Fibroblast of peridontal ligament (primary cell): ENCODE results near the gene LRIF1.
"Not testable (repeated sequence)": the region's sequence is repeated elsewhere in the genome, so short reads cannot be mapped to it uniquely, and the experiment has no call there.

Source experiments
- DNase-seq: peaks from one replicate; pipeline ENCODE4 v3.0.0-alpha.2; 2010; ENCODE audit errors: extremely low read depth

The LRIF1 gene

DNA sequence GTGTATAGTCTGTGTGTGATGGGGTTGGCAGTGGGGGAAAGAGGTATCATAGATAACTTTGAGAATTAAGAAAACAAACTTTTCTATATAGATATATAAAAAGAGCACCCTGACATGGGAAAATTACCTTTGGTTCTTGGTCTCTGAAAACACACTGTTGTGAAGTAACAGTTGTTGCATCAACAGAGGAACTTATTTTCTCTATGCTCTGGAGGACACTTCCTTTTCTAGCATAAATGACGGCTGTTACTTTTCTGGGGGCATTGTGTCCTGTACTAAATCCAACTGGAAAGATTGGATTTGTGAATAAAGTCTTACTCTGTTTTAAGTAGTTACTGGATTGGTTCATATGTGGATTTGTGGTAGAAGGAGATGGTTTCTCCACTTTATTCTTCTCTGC is 12.6 kb downstream of the LRIF1 start:
- DNase-seq: no peak

GRCh38 chr1:110948038-110948810 is 15.5 kb downstream of the LRIF1 start:
- DNase-seq: peak; percentile 5

DNA sequence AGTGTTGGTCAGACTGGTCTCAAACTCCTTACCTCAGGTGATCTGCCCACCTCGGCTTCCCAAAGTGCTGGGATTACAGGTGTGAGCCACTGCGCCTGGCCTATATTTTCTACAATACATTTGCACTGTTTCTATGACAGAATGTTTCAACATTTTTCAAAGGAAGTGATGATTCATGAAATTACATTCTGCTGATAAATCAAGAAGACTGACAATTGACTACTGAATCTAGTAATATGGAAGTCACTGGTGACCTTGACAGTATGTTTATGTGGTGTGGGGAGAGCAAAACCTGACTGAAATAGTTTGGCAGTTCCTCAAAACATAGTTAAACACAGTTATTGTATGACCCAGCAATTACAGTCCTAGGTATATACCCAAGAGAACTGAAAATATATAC is 18.1 kb downstream of the LRIF1 start:
- no peak for DNase-seq

DNA sequence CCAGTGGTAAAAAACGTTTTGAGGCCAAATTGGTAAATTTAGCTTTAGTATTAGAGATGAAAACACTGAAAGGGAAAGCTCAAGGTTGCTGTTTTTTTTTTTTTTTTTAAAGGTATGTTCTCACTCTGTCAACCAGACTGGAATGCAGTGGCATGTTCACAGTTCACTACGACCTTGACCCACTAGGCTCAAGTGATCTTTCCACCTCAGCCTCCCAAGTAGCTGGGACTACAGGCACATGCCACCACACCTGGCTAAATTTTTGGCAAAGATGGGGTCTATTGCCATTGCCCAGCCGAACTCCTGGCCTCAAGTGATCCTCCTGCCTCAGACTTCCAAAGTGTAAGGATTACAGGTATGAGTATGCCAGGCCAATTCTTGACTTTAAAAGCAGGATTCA is 18.9 kb downstream of the LRIF1 start:
- DNase-seq: no peak

DNA sequence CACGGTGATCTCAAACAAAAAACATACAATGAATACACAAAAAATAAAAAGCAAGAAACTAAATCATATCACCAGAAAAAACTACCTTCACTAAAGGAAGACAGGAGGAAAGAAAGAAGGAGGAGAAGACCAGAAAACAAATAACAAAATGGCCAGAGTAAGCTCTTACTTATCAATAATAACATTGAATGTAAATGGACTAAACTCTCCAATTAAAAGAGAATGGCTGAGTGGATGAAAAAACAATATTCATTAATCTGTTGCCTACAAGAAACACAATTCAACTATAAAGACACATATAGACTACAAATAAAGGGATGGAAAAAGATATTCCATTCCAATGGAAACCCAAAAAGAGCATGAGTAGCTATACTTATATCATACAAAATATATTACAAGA is 27.2 kb downstream of the LRIF1 start:
- DNase-seq: no peak

- DNase-seq: not testable (repeated sequence)
Observed at GRCh38 chr1:110931097-110931496, 32.6 kb downstream of the LRIF1 start.

GRCh38 chr1:110928904-110929303 is 34.8 kb downstream of the LRIF1 start:
- no peak for DNase-seq

GRCh38 chr1:110928191-110928590 is 35.5 kb downstream of the LRIF1 start:
- DNase-seq: no peak

DNA sequence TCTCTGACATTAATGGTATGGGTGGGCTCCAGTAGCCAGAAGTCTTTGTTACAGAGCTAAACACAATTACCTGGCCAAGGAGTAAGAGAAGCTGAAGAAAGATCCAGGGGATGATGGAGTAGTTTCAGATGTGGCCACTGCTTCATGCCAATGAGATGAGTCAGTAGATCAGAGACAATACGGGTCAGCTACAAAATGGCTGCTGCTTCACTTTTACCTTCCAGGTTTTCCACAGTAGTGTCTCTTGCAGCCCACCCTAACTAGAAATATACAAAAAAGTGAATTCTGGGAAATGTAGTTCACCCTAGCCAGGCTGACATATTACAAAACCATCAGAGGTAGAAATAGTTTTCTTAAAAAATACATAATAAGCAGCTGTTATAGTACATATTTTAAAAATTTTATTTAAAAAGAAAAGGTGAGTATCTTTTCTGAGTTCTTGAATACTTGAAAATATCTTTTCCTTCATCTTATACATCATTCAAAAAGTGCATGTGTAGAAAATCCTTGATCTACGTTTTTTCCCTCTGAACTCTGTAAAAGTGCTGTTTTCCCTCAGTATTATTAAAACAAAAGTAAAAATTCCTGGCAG is 36.1 kb downstream of the LRIF1 start:
- no peak for DNase-seq

- no peak for DNase-seq
Observed at GRCh38 chr1:110921953-110922352, 41.8 kb downstream of the LRIF1 start.

GRCh38 chr1:110918016-110918415 is 45.7 kb downstream of the LRIF1 start:
- no peak for DNase-seq

GRCh38 chr1:110916669-110917306 is 46.9 kb downstream of the LRIF1 start:
- DNase-seq: peak; percentile 3

DNA sequence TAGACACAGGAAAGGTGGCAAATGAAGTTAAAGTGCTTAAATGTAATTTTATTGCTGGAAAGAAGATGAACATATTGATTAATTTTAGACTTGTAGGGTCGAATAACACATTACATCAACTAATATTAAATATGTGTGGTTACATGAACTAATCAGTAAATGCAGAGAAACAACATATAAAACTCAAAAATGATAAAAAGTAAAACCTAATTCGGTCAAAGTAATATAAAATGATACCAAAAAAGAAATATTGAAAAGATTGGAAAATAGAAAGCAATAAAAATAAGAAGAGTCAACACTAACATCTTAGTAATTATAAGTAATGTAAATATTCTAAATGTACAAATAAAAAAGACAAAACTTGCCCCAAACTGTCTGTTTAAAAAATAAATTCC is 47.5 kb downstream of the LRIF1 start:
- no peak for DNase-seq

- no peak for DNase-seq
Observed at GRCh38 chr1:110915804-110916203, 47.9 kb downstream of the LRIF1 start.

- no peak for DNase-seq
Observed at GRCh38 chr1:110914676-110915075, 49.0 kb downstream of the LRIF1 start.

- no peak for DNase-seq
Observed at GRCh38 chr1:110912784-110913183, 50.9 kb downstream of the LRIF1 start.

GRCh38 chr1:110903853-110904500 is 59.7 kb downstream of the LRIF1 start:
- no peak for DNase-seq

DNA sequence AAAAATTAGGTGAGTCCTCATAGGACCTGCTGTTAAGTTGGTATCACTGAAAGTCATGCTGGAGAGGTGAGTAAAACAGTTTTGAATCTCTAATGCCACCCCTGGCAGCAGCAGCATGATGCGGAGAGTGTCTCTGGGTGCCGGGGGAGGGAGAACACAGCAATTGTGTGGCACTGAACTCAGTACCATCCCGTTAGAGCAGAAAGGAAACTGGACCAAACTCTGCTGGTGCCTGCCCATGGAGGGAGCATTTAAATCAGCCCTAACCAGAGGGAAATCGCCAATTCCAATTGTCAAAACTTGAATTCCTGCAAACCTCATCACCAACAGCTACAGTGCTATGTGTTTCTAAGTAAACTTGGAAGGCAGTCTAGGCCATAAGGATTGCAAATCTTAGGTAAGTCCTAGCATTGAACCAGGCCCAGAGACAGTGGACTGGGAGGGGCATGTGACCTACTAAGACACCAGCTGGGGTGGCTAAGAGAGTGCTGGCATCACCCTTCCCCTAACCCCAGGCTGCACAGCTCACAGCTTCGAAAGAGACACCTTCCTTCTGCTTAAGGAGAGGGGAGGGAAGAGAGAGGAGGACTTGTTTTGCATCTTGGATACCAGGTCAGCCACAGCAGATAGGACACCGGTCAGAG is 60.8 kb downstream of the LRIF1 start:
- DNase-seq: no peak

DNA sequence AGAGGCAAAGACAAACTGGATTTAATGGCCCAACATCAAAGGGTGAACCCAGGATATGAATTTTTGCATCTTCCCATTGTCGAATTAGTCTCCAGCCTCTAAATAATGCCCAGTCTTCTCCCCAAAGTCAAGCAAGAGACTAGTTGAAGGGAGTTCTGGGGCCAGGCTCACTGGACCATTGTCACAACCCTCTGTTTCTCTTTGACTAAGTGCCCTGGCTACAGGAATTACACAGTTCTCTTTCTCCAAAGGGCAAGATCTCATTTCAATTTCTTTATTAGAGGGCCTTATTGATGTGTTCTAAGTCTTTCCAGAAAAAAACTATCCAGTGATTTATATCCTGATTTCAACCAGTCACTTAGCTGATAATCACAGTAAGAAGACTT is 64.3 kb downstream of the LRIF1 start:
- no peak for DNase-seq

DNA sequence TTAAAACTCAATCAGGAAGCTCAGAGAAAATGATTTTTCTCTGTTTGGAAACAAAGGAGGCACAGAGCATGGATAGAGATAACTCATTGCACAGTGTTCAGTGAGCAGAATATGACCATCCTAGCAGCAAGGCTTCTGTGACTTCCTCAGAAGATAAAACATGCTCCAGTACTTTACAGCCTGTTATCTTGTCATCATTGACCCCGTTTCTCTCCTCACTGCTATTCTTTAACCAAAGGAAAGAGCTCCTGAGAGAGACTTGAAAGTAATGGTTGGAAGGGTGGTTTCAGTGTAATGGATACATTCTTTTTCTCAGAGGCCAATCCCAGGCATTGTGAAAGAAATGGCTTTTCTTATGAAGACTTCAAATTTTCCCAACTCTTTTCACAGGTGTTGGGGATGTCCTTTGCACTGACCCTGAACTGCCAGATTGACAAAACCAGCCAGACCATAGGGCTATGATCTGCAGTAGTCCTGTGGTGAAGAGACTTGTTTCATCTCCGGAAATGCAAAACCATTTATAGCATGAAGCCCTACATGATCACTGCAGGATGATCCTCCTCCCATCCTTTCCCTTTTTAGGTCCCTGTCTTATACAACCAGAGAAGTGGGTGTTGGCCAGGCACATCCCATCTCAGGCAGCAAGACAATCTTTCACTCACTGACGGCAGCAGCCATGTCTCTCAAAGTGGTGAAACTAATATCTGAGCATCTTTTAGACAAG is 64.8 kb downstream of the LRIF1 start:
- DNase-seq: no peak

- no peak for DNase-seq
Observed at GRCh38 chr1:110897681-110898080, 66.0 kb downstream of the LRIF1 start.
